Measurements from ENCODE around the gene CGB2.
A peak's percentile ranks its signal among the peaks of the same experiment; 100 is the strongest.

DNA sequence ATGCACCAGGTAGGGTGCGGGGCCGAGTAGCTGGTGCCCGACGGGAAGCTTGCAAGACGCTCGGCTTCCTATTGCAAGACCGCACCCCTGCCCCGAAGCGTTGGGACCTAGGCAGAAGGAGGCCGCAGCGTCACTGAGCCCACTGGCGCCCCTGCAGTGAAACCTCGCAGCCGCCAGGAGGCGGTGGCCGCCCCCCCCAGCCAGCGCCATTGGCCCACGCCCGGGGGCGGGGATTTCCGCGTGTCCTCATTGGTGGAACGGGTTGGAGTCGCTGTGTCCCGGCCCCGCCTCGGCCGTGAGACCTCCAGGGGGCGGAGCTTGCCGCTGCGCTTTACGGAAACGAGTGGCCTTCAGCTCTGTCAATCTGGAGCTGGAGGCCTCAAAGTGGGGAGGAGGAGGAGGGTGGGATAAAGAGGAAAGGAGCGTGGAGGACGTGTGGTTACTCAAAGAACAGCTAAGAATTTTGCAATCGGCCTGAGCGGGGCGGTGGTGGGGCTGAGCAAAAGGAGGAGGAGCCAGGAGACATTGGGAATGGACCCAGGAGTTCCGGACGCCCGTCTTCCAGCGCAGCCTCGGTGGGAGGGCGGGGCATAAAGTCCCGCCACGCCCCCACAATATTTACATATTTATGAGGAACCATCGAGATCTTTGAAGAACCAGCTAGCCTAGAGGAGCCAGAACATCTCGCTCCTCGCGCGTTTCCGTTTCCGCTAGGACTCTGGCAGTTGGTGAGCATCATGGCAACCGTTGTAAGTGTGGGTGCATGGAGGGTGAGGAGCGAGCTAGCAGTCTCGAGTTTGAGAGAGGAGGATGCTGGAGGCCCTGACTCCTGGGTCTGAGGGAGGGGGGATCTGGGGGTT lies 38.3 kb upstream of the CGB2 start, which contains the start of the genes GYS1 and RUVBL2:
- TF ChIP-seq POLR2A (IDR thresholded peaks at IDR 0.05; ENCODE audit: low read depth, low read length) (peak; percentile 92), POLR2AphosphoS5 (IDR thresholded peaks at IDR 0.05; ENCODE audit: low read depth, low read length) (peak; percentile 94), TAF1 (IDR thresholded peaks at IDR 0.05; ENCODE audit: borderline replicate concordance, low read depth, low read length) (peak; percentile 92)

Measured in GM12892 (cell line).